BJ (cell line): ENCODE results near the gene DDX55. TPM values are rescaled to one million over a fixed set of nuclear protein-coding genes. Genes with fewer than 3 reads are reported as not detected.

Source experiments
- CTCF ChIA-PET: fragments of 350-600 bp; formaldehyde crosslinking; extraction: SDS; loops from one replicate; lab custom pipeline; 2021; ENCODE audit warnings: antibody characterized with exemption, inconsistent platforms; lab: Yijun Ruan, JAX
- POLR2A ChIA-PET: fragments of 300-600 bp; sonication (Branson Sonifier 250); formaldehyde crosslinking; extraction: SDS; loops from one replicate; lab custom pipeline; 2021; ENCODE audit warnings: antibody characterized with exemption; lab: Charles Lee
- DNase-seq: peaks from one replicate; pipeline ENCODE4 v3.0.0-alpha.2; 2011; ENCODE audit warnings: low read depth
- H3K27me3 ChIP-seq: 2 replicates; pipeline ENCODE4 v1.6.0; 2011; ENCODE audit warnings: low read length; ENCODE audit not compliant: control insufficient read depth, insufficient read depth
- H3K36me3 ChIP-seq: 2 replicates; pipeline ENCODE4 v1.5.1; 2011; ENCODE audit warnings: low read length; ENCODE audit not compliant: control insufficient read depth, insufficient read depth
- H3K4me3 ChIP-seq: 2 replicates; pipeline ENCODE4 v1.5.1; 2011; ENCODE audit warnings: low read depth, mild to moderate bottlenecking, control low read depth, low read length
- CTCF ChIP-seq: IDR thresholded peaks from 2 replicates; pipeline ENCODE4 v1.5.1; 2011; ENCODE audit warnings: low read depth, mild to moderate bottlenecking, control low read depth, inconsistent platforms, low read length, moderate library complexity; ENCODE audit not compliant: insufficient read depth
- polyA plus RNA-seq: library from polyadenylated mRNA; depleted of rRNA; stranded (reverse); fragments of >200 nt; gene quantifications from 2 replicates; pipeline ENCODE4 v1.2.3, GENCODE V29; 2011

Gene DDX55
- polyA plus RNA-seq, 1 experiment = 13.8 TPM

- POLR2A ChIA-PET = no interaction called here
- peaks cover 22% of the 10 kb centered on the region for H3K36me3 ChIP-seq
- H3K27me3 ChIP-seq = no peaks in the 10 kb centered on the region
- no peak for DNase-seq
- H3K4me3 ChIP-seq = no peak overlapping the region
- CTCF ChIA-PET = no interaction called here
- TF ChIP-seq CTCF = no peak
Observed at GRCh38 chr12:123614531-123614930, 12.6 kb downstream of the DDX55 start.

DNA sequence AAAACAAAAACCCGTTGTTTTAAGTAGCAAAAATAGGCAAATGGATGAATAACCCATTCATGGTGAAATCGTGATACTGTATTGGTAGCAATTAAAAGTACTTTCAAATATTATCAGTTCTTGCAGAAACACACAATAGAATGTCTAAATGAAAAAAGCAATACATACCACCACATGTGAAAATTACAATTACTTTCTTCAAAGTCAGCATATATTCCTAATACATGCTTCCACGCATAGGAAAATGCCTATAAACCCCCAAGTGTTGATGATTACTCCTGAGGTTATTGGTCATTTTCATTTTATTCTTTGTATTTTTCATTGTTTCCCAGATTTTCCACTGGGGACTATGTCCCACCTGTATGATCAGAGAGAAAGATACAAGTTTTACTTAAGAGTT is 15.2 kb downstream of the DDX55 start:
- no peaks in the 10 kb centered on the region for H3K27me3 ChIP-seq
- peaks cover 21% of the 10 kb centered on the region for H3K36me3 ChIP-seq
- ChIA-PET CTCF (interaction anchor here (0.8 kb wide), 1 partner anchor 25 kb away, joined by 3 read pairs; no protein-coding TSS in a partner anchor), POLR2A (no interaction called here)
- H3K4me3 ChIP-seq = no peak overlapping the region
- DNase-seq = no peak
- TF ChIP-seq CTCF = no peak

GRCh38 chr12:123617580-123617979 is 15.7 kb downstream of the DDX55 start:
- TF ChIP-seq CTCF = no peak
- CTCF ChIA-PET = no interaction called here
- H3K27me3 ChIP-seq = no peaks in the 10 kb centered on the region
- POLR2A ChIA-PET = no interaction called here
- no peak for DNase-seq
- no peak overlapping the region for H3K4me3 ChIP-seq
- H3K36me3 ChIP-seq = peaks cover 21% of the 10 kb centered on the region

DNA sequence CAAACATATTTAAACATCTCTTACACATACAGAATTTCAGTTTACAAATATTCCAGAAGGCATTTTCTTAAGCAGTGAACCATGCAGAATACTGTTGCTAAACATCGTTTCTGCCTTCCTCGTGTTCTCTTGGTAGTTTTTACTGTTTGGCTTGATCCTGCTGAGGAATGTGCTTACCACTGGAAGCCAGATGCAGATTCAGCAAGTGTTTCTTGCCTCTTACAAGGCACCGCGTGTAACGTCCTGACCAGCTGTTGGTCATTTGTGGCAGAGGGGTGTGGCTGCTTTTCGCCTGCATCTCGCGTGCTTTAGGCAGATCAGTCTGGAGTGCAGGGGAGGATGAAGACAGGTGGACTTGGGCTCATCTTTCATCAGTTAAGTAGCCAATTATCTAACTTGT is 19.2 kb downstream of the DDX55 start:
- Histone ChIP-seq H3K4me3 (no peak overlapping the region), H3K36me3 (peaks cover 15% of the 10 kb centered on the region), H3K27me3 (no peaks in the 10 kb centered on the region)
- ChIA-PET POLR2A (no interaction called here), CTCF (interaction anchor here (1.3 kb wide), 1 partner anchor 12 kb away, joined by 4 read pairs; no protein-coding TSS in a partner anchor)
- no peak for TF ChIP-seq CTCF
- DNase-seq = no peak

- POLR2A ChIA-PET = no interaction called here
- H3K36me3 ChIP-seq = peaks cover 18% of the 10 kb centered on the region
- DNase-seq = no peak
- H3K4me3 ChIP-seq = no peak overlapping the region
- no peak for TF ChIP-seq CTCF
- no peaks in the 10 kb centered on the region for H3K27me3 ChIP-seq
- CTCF ChIA-PET = interaction anchor here (1.3 kb wide), 1 partner anchor 11 kb away, joined by 4 read pairs; no protein-coding TSS in a partner anchor
Observed at GRCh38 chr12:123621619-123622530, 20.0 kb downstream of the DDX55 start.
